ENCODE data around the gene STK33. TPM values are rescaled to one million over a fixed set of nuclear protein-coding genes. Genes with fewer than 3 reads are reported as not detected.

The STK33 gene
- total RNA-seq, 1 donor from 2014 or later: 0.53 TPM

DNA sequence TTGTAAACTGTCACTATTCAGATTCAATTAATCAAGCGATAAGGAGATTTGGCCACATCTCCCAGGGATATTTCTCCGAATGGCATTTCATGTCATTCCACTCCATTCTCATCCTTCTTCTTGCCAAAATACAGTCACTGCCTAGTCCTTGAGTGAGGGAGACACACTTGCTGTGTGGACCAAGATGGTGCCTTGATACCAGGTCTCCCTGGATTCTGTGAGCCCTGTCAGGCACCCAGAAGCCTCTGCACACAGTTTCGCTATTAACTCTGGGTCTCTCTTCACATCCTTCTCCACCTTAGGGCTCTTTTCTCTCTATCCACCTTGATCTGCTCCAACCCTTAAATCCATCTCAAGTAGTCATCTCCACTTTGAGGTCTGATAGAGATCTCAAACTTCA, 210.4 kb downstream of the STK33 start:
- no peaks in the 10 kb centered on the region for H3K27me3 ChIP-seq (ENCODE audit: control insufficient read depth, insufficient read depth, low read length)
- H3K36me3 ChIP-seq (ENCODE audit: control insufficient read depth, insufficient read depth, low read length): no peaks in the 10 kb centered on the region
- no peak overlapping the region for H3K4me3 ChIP-seq (ENCODE audit: low read depth, low read length)
- TF ChIP-seq, protein P1, sequence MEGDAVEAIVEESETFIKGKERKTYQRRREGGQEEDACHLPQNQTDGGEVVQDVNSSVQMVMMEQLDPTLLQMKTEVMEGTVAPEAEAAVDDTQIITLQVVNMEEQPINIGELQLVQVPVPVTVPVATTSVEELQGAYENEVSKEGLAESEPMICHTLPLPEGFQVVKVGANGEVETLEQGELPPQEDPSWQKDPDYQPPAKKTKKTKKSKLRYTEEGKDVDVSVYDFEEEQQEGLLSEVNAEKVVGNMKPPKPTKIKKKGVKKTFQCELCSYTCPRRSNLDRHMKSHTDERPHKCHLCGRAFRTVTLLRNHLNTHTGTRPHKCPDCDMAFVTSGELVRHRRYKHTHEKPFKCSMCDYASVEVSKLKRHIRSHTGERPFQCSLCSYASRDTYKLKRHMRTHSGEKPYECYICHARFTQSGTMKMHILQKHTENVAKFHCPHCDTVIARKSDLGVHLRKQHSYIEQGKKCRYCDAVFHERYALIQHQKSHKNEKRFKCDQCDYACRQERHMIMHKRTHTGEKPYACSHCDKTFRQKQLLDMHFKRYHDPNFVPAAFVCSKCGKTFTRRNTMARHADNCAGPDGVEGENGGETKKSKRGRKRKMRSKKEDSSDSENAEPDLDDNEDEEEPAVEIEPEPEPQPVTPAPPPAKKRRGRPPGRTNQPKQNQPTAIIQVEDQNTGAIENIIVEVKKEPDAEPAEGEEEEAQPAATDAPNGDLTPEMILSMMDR (IDR thresholded peaks at IDR 0.05; ENCODE audit: insufficient read depth, low read length, severe bottlenecking): no peak
- DNase-seq (ENCODE audit: low read depth): no peak
- no peak for FAIRE-seq

DNA sequence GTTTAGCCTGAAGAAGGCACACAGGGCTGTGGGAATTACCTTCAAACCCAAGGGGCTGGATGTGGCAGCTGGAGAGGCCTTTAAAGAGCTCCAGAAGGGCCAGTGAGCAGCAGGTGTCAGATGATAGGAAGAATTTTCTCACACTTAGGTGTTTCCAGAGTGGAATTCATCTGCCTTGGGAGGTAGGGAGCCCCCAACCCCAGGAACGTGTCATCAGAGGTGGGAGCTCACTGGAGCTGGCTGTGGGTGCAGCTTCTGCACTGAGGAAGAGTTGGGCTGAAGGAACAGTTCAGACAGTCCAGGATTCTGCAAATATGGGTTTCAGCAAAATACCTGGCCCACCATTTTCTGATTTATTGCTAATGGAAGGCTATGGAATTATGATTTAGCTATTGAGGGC, 210.8 kb downstream of the STK33 start:
- no peak for FAIRE-seq
- H3K4me3 ChIP-seq (ENCODE audit: low read depth, low read length): no peak overlapping the region
- TF ChIP-seq, protein P1 (IDR thresholded peaks at IDR 0.05; ENCODE audit: insufficient read depth, low read length, severe bottlenecking): no peak

DNA sequence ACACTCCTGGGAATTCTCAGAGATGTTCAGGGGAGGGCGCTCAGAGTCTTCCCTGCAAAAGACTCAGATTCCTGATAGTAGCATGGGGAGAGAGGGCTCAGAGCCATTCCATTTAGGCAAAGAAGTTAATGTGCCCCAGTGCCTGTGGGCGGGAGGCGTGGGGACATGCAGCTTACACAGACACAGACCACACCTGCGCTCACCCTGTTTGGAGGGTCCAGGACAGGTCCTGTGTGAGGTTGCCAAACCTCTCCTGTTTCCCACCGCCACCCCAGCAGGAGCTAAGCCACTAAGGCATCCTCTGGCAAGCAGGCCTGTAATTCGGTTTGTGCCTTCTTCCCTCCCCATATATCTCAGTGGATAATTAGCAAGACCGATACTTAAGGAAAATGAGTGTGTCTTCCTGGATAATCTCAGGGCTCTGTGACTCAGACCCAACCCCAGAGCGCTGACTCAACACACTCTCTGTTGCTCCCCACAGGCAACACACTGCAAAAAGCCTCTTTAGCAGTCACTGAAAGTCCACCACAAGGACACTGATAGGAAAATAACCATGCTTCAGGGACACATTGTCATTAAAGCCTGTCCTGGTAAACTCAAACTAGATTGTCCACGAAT, 211.5 kb downstream of the STK33 start:
- no peak overlapping the region for H3K4me3 ChIP-seq (ENCODE audit: low read depth, low read length)
- H3K27me3 ChIP-seq (ENCODE audit: control insufficient read depth, insufficient read depth, low read length): no peaks in the 10 kb centered on the region
- TF ChIP-seq, protein P1 (IDR thresholded peaks at IDR 0.05; ENCODE audit: insufficient read depth, low read length, severe bottlenecking): no peak
- FAIRE-seq: peak; percentile 94
- H3K36me3 ChIP-seq (ENCODE audit: control insufficient read depth, insufficient read depth, low read length): no peaks in the 10 kb centered on the region
- peak; percentile 80 for DNase-seq (ENCODE audit: low read depth)

More for the DNA sequence above, 210.8 kb downstream of the STK33 start:
- DNase-seq (ENCODE audit: low read depth): no peak
- no peaks in the 10 kb centered on the region for H3K27me3 ChIP-seq (ENCODE audit: control insufficient read depth, insufficient read depth, low read length)
- H3K36me3 ChIP-seq (ENCODE audit: control insufficient read depth, insufficient read depth, low read length): no peaks in the 10 kb centered on the region

DNA sequence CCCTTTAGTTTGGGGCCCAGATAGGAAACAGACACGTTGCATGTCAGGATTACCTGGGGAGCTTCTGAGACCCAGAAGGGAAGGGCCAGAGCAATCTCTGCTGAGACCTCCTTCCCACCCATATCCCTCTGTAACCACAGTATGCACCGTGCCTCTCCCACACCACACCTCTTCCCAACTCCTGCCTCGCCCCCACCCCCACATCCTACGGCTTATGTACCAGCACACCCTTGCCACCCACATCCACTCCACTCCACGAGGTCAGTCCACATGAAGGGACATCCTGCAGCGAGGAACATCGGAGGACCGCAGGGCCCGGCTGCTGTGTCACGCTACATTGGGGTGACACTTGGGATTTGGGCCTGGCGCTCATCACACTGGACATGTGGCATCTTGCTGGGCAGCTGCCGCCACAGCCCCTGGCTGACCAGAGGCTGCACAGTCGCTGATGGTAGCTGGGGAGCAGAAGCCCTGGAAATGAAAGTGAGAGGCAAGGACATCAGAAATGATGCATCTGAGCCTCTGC, 212.1 kb downstream of the STK33 start:
- FAIRE-seq (no peak), DNase-seq (ENCODE audit: low read depth) (no peak)
- no peaks in the 10 kb centered on the region for H3K27me3 ChIP-seq (ENCODE audit: control insufficient read depth, insufficient read depth, low read length)
- no peak overlapping the region for H3K4me3 ChIP-seq (ENCODE audit: low read depth, low read length)
- no peaks in the 10 kb centered on the region for H3K36me3 ChIP-seq (ENCODE audit: control insufficient read depth, insufficient read depth, low read length)
- TF ChIP-seq, protein P1 (IDR thresholded peaks at IDR 0.05; ENCODE audit: insufficient read depth, low read length, severe bottlenecking): no peak

DNA sequence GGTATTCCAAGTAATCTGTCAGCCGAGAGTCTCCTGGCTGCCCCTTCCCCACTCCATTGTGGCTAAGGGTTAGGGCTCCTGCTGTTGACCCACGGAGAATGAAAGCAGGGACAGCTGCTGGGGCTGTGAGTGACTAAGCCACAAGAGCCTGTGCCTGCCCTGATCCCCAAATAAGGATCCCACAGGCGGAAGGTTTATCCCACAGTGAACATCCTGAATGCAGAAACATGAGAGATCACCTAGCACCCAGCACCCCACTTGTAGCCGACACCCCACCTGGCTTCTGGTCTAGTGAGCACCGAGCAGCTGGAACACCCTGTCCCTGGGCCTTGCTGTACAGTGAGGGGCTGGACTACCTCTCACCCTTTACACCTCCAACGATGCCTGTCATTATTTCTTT, 212.7 kb downstream of the STK33 start:
- FAIRE-seq: no peak
- TF ChIP-seq, protein P1 (IDR thresholded peaks at IDR 0.05; ENCODE audit: insufficient read depth, low read length, severe bottlenecking): no peak
- Histone ChIP-seq H3K27me3 (ENCODE audit: control insufficient read depth, insufficient read depth, low read length) (no peaks in the 10 kb centered on the region), H3K36me3 (ENCODE audit: control insufficient read depth, insufficient read depth, low read length) (no peaks in the 10 kb centered on the region), H3K4me3 (ENCODE audit: low read depth, low read length) (no peak overlapping the region)
- no peak for DNase-seq (ENCODE audit: low read depth)

DNA sequence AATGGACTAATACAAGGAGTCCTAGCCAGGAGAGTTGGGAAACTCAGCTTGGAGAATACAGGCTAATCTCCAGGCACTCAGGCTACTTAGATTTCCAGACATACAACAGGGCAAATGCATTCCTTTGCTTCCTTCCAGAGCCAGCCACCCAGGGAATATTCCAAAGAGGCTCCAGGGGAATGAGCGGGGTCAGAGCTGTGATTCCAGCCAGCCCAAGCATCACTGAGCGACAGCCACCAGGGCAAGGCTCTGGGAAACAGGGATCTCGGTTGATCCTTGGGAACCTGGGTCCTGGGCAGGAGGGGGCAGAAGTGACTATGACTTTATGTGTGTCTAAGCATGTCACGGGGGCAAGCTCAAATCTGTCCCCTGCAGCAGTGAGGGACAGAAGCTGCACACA, 218.1 kb downstream of the STK33 start:
- H3K4me3 ChIP-seq (ENCODE audit: low read depth, low read length): no peak overlapping the region
- FAIRE-seq: no peak
- no peaks in the 10 kb centered on the region for H3K36me3 ChIP-seq (ENCODE audit: control insufficient read depth, insufficient read depth, low read length)
- TF ChIP-seq, protein P1 (IDR thresholded peaks at IDR 0.05; ENCODE audit: insufficient read depth, low read length, severe bottlenecking): no peak
- H3K27me3 ChIP-seq (ENCODE audit: control insufficient read depth, insufficient read depth, low read length): no peaks in the 10 kb centered on the region
- no peak for DNase-seq (ENCODE audit: low read depth)
